ENCODE measurements around the gene RABEP2. TPM values are rescaled to one million over a fixed set of nuclear protein-coding genes. Genes with fewer than 3 reads are reported as not detected.
A peak's percentile ranks its signal among the peaks of the same experiment; 100 is the strongest.

Gene RABEP2
- total and polyA plus RNA-seq, 9 of the 15 experiments (the other 6 are each of a cell fraction or from before 2014, with no cell fraction given) = 0.15 to 13.4 (median 3.5) TPM

- TF ChIP-seq NFIC (IDR thresholded peaks at IDR 0.05) = no peak
- TF ChIP-seq HDAC8 (tag; IDR thresholded peaks at IDR 0.05) = no peak
- TF ChIP-seq RCOR1 (IDR thresholded peaks at IDR 0.05; ENCODE audit: borderline replicate concordance in 1 of 2, low read depth in 2 of 2, low read length in 2 of 2) = 0 out of 4 replicates have a peak, but pooled peaks of 1 of the 2 experiments have one; percentile 19
- TF ChIP-seq MNT (conservative IDR thresholded peaks at IDR 0.05) = peak; percentile 32 to 41; a peak in 2 of 4 replicates
- TF ChIP-seq DACH1 (IDR thresholded peaks at IDR 0.05; ENCODE audit: partially characterized antibody) = peak; percentile 59
- TF ChIP-seq SRF (CRISPR knock-in tag; IDR thresholded peaks at IDR 0.05) = no peak
- no peak for TF ChIP-seq ZNF57 (CRISPR knock-in tag; IDR thresholded peaks at IDR 0.05)
- TF ChIP-seq MTA2 (IDR thresholded peaks at IDR 0.05; ENCODE audit: low read depth) = no peak
- TF ChIP-seq ATF2 (CRISPR knock-in tag; IDR thresholded peaks at IDR 0.05) = no peak
- no peak for TF ChIP-seq ZNF830 (CRISPR knock-in tag; IDR thresholded peaks at IDR 0.05)
- no peak for TF ChIP-seq ZSCAN29 (IDR thresholded peaks at IDR 0.05)
- TF ChIP-seq HDAC1 (IDR thresholded peaks at IDR 0.05) = peak in 1 of 2 experiments; percentile 47; a peak in 1 of 4 replicates
- TF ChIP-seq HCFC1 (IDR thresholded peaks at IDR 0.05; ENCODE audit: low read depth, low read length) = peak; percentile 6; the same call in 1 of the 2 replicates
- peak; percentile 72; the same call in 1 of the 2 replicates for TF ChIP-seq POLR2AphosphoS2 (IDR thresholded peaks at IDR 0.05; ENCODE audit: low read length)
- TF ChIP-seq POLR2G (IDR thresholded peaks at IDR 0.05; ENCODE audit: low read depth, low read length) = peak; percentile 83
- no peak for TF ChIP-seq U2AF2 (optimal IDR thresholded peaks at IDR 0.05; ENCODE audit: low read depth, low read length)
- peak; percentile 98; the same call in 1 of the 2 replicates for TF ChIP-seq FOXP1 (CRISPR knock-in tag; IDR thresholded peaks at IDR 0.05)
- TF ChIP-seq CREB3 (tag; conservative IDR thresholded peaks at IDR 0.05; ENCODE audit: low read depth) = no peak
- TF ChIP-seq ETS1 (conservative IDR thresholded peaks at IDR 0.05; ENCODE audit: control insufficient read depth, low read depth, low read length) = 0 out of 2 replicates have a peak, but pooled peaks have one; percentile 2
- TF ChIP-seq ZNF253 (CRISPR knock-in tag; conservative IDR thresholded peaks at IDR 0.05) = no peak
- TF ChIP-seq, protein P1, sequence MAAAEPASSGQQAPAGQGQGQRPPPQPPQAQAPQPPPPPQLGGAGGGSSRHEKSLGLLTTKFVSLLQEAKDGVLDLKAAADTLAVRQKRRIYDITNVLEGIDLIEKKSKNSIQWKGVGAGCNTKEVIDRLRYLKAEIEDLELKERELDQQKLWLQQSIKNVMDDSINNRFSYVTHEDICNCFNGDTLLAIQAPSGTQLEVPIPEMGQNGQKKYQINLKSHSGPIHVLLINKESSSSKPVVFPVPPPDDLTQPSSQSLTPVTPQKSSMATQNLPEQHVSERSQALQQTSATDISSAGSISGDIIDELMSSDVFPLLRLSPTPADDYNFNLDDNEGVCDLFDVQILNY (CRISPR knock-in tag; IDR thresholded peaks at IDR 0.05) = peak; percentile 89; the same call in 1 of the 2 replicates
- no peak for TF ChIP-seq ZNF764 (CRISPR knock-in tag; IDR thresholded peaks at IDR 0.05; ENCODE audit: low read depth)
Measured at GRCh38 chr16:28879841-28880588, 45.0 kb downstream of the RABEP2 start (continued).
